DOHH2 (cell line): ENCODE data around the gene PAXX.

Experiments
- H3F3A ChIP-seq: fragments of 200-600 bp; sonication (generic), shearing (Covaris generic); 2 replicates; pipeline ENCODE4 v1.6.0; 2016; ENCODE audit warnings: antibody characterized with exemption, mild to moderate bottlenecking; ENCODE audit not compliant: control insufficient read depth, insufficient read depth
- H3K27ac ChIP-seq: fragments of 200-600 bp; sonication (generic); 2 replicates; pipeline ENCODE4 v1.5.1; 2014; ENCODE audit warnings: low read depth, mild to moderate bottlenecking, low read length, moderate library complexity
- H3K27me3 ChIP-seq: fragments of 200-600 bp; sonication (generic); 2 replicates; pipeline ENCODE4 v1.6.1; 2014; ENCODE audit warnings: mild to moderate bottlenecking, low read length, mixed read lengths; ENCODE audit not compliant: control insufficient read depth
- H3K36me3 ChIP-seq: fragments of 200-600 bp; sonication (generic); 2 replicates; pipeline ENCODE4 v1.6.1; 2014; ENCODE audit warnings: mild to moderate bottlenecking, low read length, moderate library complexity, mixed read lengths; ENCODE audit not compliant: control insufficient read depth
- H3K4me1 ChIP-seq: fragments of 200-600 bp; sonication (generic); 2 replicates; pipeline ENCODE4 v1.6.1; 2014; ENCODE audit warnings: mild to moderate bottlenecking, low read length, mixed read lengths; ENCODE audit not compliant: control insufficient read depth
- H3K4me2 ChIP-seq: fragments of 200-600 bp; sonication (generic); 2 replicates; pipeline ENCODE4 v1.6.0; 2014; ENCODE audit warnings: mild to moderate bottlenecking, low read length, moderate library complexity
- H3K4me3 ChIP-seq: fragments of 200-600 bp; sonication (generic); 2 replicates; pipeline ENCODE4 v1.5.1; 2014; ENCODE audit warnings: mild to moderate bottlenecking, low read length, mixed read lengths
- H3K79me2 ChIP-seq: fragments of 200-600 bp; sonication (generic); 2 replicates; pipeline ENCODE4 v1.6.1; 2014; ENCODE audit warnings: mild to moderate bottlenecking, low read length, mixed read lengths; ENCODE audit not compliant: control insufficient read depth
- H3K9me2 ChIP-seq: fragments of 200-600 bp; sonication (generic); replicated peaks from 2 replicates; pipeline ENCODE4 v1.6.1; 2014; ENCODE audit warnings: mild to moderate bottlenecking, low read length, mixed read lengths; ENCODE audit not compliant: control insufficient read depth
- H3K9me3 ChIP-seq: fragments of 200-600 bp; sonication (generic); 2 replicates; pipeline ENCODE4 v1.6.1; 2014; ENCODE audit warnings: antibody characterized with exemption, low read length, mixed read lengths; ENCODE audit not compliant: control insufficient read depth, insufficient read depth
- H4K20me1 ChIP-seq: fragments of 200-600 bp; sonication (generic); 2 replicates; pipeline ENCODE4 v1.6.0; 2014; ENCODE audit warnings: low read depth, mild to moderate bottlenecking, antibody characterized with exemption, low read length, moderate library complexity; ENCODE audit not compliant: control insufficient read depth, insufficient read depth
- EZH2phosphoT487 ChIP-seq: fragments of 200-600 bp; sonication (generic); IDR thresholded peaks from 2 replicates; pipeline ENCODE4 v1.6.1; 2017; ENCODE audit warnings: borderline replicate concordance, mild to moderate bottlenecking, antibody characterized with exemption, low read length, moderate library complexity, mixed read lengths
- TF ChIP-seq, protein P1 (sequence below): fragments of 200-600 bp; sonication (generic); IDR thresholded peaks from one replicate; pipeline ENCODE4 v1.5.1; 2014; ENCODE audit warnings: antibody characterized with exemption, mild to moderate bottlenecking, low read depth, low read length; ENCODE audit not compliant: poor library complexity, severe bottlenecking

The PAXX gene

DNA sequence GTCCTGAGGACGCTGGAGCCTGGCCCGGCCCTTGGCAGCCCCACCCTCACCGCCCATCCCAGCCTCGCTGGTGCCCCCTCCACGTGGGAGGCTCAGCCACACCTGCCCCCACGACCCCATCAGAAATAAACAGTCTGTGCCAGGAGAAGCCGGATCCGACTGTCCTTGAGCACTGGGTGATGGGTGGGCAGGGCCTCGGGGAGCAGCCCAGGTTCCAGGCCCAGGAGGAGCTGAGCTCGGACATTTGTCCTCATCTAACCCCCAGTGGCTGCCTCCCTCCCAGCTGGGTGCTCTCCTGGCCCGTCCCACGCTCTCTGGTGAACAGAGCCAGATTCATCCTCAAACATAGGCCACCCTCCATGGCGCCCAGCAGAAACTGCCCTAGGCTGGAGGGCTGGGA is 19.5 kb upstream of the PAXX start:
- Histone ChIP-seq H3K4me3 (no peak overlapping the region), H3K27me3 (no peaks in the 10 kb centered on the region), H3K79me2 (no peaks in the 10 kb centered on the region), H3K9me3 (no peaks in the 10 kb centered on the region), H3K36me3 (no peaks in the 10 kb centered on the region), H3K4me2 (no peak overlapping the region), H4K20me1 (no peaks in the 10 kb centered on the region), H3K4me1 (no peaks in the 10 kb centered on the region; the same call in 1 of the 2 replicates), H3F3A (no peaks in the 10 kb centered on the region), H3K27ac (no peak overlapping the region), H3K9me2 (no peaks in the 10 kb centered on the region)
- TF ChIP-seq, protein P1, sequence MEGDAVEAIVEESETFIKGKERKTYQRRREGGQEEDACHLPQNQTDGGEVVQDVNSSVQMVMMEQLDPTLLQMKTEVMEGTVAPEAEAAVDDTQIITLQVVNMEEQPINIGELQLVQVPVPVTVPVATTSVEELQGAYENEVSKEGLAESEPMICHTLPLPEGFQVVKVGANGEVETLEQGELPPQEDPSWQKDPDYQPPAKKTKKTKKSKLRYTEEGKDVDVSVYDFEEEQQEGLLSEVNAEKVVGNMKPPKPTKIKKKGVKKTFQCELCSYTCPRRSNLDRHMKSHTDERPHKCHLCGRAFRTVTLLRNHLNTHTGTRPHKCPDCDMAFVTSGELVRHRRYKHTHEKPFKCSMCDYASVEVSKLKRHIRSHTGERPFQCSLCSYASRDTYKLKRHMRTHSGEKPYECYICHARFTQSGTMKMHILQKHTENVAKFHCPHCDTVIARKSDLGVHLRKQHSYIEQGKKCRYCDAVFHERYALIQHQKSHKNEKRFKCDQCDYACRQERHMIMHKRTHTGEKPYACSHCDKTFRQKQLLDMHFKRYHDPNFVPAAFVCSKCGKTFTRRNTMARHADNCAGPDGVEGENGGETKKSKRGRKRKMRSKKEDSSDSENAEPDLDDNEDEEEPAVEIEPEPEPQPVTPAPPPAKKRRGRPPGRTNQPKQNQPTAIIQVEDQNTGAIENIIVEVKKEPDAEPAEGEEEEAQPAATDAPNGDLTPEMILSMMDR, result no peak
- no peak for TF ChIP-seq EZH2phosphoT487

DNA sequence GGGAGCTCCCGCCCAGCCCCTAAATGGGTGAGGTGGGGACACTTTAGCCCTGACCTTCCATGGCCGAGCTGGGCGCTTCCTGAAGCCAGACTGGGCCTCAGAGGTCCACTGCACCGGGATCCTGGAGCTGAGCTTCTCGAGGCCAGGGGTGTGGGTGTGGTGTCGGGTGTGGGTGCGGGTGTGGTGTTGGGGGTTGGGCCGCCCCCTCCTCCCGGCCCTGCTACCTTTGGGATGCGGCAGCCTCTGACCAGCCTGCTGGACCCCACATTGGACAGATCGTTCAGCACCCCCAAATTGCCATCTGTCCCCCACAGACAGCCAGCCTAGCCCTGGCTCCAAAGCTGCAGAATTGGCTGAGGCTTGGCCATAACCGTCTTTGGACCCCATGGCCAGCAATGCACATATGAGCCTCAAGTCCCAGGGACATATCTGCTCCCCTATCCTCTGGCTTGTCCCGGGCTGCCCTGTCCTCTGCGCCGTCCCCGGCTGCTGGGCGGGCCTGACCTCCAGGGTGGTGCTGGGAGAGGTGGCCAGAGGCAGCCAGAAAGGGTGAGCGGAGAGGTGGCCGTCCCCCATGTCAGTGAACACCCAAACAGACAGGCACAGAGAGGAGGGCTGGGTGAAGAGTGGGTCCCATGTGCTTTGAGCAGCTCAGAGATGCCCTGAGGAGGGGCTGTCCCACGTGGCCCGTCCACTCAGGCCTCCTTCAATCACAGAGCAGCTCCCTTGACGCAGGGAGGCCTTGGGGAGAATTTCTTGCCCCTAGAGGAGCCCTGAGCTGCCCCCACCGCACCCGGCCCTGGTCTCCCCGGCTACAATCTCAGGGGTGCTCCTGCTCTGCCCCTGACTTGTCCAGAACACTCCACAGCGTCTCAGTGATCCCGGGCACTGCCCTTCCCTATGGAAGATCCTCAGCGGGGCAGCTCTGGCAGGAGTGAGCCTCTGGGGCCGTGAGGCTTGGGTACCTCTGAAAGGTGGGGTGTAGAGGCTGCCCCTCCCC is 18.3 kb upstream of the PAXX start:
- Histone ChIP-seq H4K20me1 (no peaks in the 10 kb centered on the region), H3K9me3 (no peaks in the 10 kb centered on the region), H3F3A (no peaks in the 10 kb centered on the region), H3K9me2 (no peaks in the 10 kb centered on the region), H3K27me3 (no peaks in the 10 kb centered on the region), H3K4me2 (no peak overlapping the region), H3K4me3 (no peak overlapping the region), H3K36me3 (no peaks in the 10 kb centered on the region), H3K4me1 (no peaks in the 10 kb centered on the region; the same call in 1 of the 2 replicates), H3K79me2 (no peaks in the 10 kb centered on the region), H3K27ac (no peak overlapping the region)
- no peak for TF ChIP-seq EZH2phosphoT487
- TF ChIP-seq, protein P1, result no peak

DNA sequence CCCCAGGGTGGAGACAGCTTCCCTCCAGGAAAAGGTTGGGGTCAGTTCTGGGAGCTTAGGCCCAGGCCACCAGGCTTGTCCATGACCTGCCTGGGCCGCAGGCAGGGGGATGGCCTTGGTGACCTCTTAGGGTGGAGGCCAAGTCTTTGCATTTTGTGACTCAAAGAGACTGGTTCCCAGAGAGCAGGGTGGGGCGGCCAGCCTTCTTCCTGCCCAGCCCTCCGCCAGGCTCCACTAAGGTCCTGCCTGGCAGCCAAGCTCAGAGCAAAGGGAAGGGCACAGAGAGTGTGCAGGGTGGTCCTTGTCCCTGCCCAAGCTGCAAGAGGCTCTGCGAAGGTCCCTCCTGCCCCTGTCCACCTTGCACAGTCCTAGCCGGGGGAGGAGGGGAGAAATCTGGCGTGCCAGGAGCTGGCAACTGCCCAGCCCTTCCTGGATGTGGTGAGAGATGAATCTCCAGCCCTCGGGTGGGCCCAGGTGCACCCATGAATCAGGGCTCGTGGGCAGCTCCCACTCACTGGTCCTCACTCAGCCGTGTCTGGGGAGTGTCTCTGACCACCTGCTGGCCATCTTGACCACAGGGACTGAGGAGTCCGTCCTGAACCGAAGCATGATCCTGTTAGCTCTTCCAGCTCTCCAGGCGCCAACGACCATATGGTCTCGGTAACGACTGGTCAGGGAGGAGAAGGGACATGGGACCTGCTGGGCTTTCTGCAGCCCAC is 17.2 kb upstream of the PAXX start:
- no peaks in the 10 kb centered on the region for H3K9me3 ChIP-seq
- H3F3A ChIP-seq, result no peaks in the 10 kb centered on the region
- no peaks in the 10 kb centered on the region for H4K20me1 ChIP-seq
- no peaks in the 10 kb centered on the region; the same call in 1 of the 2 replicates for H3K4me1 ChIP-seq
- H3K9me2 ChIP-seq, result no peaks in the 10 kb centered on the region
- H3K4me3 ChIP-seq, result no peak overlapping the region
- H3K4me2 ChIP-seq, result no peak overlapping the region
- no peaks in the 10 kb centered on the region for H3K27me3 ChIP-seq
- TF ChIP-seq, protein P1, result no peak
- TF ChIP-seq EZH2phosphoT487, result no peak
- H3K79me2 ChIP-seq, result no peaks in the 10 kb centered on the region
- H3K27ac ChIP-seq, result no peak overlapping the region
- no peaks in the 10 kb centered on the region for H3K36me3 ChIP-seq
